Glomerular visceral epithelial cell (primary cell): Measurements from ENCODE around the gene NUDT4.
A peak's percentile ranks its signal among the peaks of the same experiment; 100 is the strongest.

Experiments
- DNase-seq: peaks from one replicate; pipeline ENCODE4 v3.0.0-alpha.2; 2016; ENCODE audit errors: extremely low spot score

Gene NUDT4

DNA sequence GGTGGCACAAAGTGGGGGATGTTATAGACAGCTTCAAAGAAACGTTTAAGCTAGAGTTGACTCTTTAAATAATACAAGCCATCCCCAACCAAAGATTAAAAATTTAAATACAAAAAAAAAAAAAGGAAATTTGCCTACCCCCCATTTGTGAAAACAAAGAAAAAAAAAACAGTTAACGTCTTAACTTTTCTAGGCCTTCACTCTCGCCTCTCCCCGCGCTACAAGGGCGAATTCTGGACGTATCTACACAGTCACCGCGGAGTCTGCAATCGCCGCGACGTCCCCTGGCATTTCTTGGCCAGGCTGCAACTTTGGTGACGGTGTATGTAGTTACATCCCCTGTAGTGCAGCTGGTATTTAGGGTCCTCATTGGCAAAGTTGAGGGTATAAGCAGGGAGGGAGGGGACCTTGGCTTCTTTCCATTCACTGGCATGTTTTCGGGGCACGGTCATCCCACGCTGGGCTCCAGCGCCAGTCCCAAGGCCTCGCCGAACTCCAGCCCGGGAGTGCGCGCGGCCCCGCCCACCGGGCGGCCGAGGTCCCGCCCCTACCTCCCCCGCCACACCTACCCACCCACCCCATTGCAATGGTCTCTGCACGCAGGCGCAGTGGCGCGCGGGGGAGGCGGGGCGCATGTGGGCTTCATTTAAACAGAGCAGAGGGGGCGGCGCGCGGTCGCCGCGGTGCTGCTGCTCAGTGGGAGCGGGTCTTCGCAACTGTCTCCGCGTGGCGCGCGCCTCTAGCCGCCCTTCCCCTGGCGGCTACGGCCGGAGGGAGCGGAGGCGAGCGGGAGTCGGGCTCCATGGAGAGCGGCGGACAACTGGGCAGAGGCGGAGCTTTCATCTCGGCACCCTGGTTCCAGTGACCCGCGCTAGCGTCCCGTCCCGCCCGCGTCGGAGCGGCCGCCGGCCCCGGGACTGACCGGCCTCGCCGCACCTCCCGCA lies at the start of gene NUDT4:
Gene NUDT4, plus strand, starts transcription at position 674 of the 944 bp plus-strand sequence. CDS start 398 bp downstream, outside the sequence.
- DNase-seq = peak; percentile 96

DNA sequence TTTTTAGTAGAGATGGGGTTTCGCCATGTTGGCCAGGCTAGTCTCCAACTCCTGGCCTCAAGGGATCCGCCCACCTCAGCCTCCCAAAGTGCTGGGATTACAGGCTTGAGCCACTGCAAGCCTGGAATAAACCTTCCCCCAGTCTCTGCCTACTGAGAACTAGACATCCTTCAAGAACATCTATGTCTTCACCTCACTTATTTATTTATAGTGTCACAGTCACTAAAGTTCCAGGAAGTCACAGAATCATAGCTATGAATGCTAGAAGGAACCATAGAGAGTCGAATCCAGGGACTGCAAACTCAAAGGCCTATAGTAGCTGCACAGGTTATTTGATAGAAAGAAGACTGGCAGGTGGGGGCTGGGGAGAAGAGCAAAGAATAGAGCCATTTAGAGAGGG lies 44.7 kb upstream of the NUDT4 start:
- no peak for DNase-seq

DNA sequence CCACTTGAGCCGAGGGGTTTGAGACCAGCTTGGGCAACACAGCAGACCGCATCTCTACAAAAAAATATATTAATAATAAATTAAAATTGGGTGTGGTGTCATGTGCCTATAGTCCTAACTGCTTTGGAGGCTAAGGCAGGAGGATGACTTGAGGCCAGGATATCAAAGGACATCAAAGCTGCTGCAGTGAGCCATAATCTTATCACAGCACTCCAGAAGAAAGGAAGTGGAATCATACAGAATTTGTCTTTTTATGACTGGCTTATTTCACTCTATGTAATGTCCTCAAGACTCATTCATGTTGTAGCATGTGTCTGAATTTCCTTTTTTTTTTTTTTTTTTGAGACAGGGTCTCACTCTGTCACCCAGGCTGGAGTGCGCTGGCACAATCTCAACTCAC lies 43.9 kb upstream of the NUDT4 start:
- no peak for DNase-seq

DNA sequence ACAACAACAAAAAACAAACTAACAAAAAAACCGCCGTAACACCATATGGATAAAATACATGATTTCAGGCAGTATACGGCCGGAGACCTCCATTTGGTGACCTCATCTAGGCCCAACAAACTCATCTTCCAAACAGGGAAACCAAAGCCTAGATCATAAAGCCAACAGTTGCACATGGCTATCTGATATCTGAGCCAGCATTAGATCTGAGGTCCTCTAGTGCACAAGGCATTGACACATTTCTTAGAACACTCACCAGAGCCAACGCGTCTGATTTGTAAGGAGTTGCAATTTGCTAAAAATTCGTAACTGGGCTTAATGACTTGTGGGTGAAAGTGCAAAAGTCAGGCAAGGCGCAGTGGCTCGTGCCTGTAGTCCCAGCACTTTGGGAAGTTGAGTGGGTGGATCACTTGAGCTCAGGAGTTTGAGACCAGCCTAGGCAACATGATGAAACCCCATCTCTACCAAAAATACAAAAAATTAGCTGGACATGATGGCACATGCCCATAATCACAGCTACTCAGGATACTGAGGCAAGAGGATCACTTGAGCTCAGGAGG lies 42.0 kb upstream of the NUDT4 start:
- DNase-seq = no peak

DNA sequence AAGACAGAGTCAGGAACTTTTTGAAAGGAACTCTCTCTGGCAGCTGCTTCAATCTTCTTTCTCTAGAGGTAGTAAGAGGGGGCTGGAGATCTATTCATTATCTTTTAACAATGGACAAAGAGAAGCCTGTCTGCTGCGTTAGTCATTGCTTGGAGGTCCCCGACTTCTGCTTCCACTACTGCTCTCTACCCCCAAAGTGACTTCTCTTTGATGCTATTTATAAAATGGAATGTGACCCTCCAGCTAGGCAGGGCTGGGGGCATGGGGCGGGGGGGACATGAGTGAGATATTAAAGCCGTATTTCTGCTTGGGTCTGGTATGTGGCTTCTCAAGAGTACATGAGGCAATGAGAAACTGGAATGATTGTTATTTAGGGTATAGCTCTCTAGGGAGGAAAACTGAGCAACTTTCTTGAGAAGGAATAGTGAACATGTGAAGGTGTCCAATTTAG lies 41.4 kb upstream of the NUDT4 start:
- DNase-seq = no peak

DNA sequence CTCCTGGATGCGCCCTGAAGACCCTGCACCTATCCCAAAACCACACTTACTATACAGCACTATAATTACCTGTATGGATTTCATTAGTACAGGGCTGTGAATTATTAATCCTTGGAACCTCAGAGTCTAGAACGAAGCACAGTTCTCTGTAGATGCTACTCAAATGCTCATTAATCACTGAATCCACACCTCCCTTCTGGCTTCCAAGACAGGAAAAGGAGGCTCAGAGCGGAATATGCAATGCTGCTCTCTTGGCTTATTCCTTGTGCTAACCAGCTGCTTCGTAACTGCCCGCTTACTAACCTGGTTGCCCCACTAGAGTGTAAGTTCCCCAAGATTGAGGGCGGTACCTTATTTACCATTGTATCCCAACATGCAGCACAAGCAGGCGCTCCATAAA lies 39.1 kb upstream of the NUDT4 start:
- DNase-seq = no peak

DNA sequence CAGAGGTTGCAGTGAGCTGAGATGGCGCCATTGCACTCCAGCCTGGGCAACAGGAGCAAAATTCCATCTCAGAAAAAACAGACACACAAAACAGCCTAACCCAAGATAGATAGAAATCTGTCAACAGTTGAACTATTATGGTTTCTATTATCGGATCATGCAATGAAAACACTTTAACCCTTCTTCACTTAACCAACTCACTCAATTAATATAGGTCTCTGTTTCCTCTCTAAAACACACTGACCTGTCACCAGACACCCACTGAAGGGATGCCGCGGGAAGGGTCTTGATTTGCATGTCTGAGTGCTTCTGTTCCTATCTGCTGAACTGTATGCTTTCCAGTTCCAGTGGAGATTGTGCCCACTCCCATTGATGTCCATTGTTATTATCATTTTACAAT lies 38.0 kb upstream of the NUDT4 start:
- no peak for DNase-seq

DNA sequence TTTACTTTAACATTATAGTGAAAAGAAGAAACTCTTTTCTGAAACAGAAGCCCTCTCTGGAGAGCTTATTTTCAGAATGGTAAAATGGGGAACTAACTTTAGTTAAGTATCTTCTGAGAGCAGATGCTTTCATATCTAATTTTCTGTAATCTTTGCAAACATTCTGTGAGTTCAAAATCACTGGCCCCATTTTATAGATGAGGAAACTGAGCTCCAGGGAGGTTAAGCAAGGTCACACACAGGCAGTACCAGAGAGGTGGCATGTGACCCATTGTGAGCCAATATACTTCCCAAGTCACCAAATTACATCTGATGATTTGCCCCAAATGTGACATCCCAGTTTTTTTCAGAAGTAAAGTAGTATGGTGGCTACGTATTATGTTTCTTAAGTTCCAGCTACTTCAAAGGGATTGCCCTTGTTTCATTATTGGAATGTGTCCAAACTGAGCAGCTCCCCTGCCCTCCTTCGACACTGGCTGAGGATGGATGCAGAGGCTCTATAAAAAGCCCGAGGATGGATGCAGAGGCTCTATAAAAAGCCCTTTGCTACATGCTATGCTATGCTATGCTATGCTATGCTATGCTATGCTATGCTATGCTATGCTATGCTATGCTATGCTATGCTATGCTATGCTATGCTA lies 36.2 kb upstream of the NUDT4 start:
- no peak for DNase-seq

DNA sequence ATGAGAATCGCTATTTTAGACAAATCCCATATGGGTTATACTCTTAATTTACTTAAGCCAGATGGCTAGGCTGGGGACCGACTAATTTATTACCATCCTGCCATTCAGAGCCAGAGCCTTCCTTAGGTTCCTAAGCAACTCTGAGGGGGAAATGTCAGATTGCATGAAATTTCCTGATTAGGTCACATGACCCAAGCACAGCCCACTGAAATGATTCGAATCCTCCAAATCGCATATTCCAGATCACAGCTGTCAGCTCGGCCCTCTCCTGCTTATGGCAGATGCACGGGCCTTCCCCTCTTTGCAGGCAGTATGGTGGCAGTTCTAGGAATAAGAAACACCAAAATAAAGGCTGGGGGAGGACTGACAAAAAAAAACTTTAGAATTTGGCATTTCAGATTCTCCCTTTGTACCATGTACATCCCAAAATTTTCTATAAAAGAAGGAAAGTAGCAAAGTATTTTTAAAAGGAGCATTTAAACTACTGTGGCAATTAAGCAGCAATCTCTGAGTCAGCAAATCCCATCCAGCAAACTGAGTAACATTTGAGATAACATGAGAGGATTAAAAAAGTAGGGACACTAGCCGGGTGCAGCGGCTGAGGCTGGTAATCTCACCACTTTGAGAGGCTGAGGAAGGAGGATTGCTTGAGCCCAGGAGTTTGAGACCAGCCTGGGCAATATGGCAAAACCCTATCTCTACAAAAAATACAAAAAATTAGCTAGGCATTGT lies 30.5 kb upstream of the NUDT4 start:
- DNase-seq = no peak

DNA sequence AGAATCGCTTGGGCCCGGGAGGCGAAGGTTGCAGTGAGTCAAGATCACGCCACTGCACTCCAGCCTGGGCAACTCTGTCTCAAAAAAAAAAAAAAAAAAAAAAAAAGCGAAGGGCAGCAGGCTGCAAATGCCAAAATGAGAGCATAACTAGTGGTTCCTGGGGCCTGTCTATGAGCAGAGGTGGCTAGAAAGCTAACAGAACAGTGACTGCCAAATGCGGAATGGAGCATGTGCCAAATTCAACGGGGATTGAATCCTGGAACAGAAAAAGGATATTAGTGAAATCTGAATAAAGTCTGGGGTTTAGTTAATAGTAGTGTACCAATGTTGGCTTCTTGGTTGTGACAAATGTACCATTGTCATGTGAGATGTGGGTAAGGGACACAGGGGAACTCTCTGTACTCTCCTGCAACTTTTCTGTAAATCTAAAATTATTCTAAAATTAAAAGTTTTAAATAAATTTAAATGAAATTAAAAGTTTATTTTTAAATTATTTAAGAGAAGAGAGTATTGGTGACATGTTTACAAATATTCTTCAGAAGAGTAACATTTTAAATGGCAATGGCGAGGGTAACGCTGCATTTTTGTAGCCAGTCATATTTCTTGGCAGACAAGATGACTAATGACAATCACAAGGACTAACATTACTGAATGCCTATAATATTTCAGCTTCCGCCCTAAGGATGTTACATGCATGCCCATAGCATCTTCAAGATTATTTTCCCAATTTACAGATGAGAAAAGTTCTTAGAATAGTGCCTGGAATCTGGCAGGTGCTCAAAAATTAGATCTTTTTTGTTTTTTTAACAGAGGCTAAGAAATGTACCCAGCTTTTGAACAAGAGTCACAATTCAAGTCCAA lies 28.9 kb upstream of the NUDT4 start:
- DNase-seq = no peak

DNA sequence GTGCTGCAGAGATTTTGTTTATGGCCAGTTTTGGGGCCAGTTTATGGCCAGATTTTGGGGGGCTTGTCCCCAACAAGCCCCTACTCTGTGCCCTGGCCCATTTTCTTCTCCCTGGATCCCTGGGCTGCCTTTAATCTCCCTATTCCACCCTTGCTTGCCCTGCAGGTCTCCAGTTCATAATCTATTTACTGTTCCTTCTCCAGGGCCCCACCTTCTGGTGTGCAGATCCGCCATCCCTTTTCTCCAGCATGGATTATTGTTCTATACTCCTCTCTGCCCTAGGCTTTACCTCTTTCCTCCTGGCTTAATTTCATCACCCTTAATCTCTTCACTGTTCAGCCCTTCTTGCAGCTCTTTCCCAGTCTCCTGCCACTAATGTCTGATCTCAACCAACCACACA lies 26.0 kb upstream of the NUDT4 start:
- DNase-seq = no peak

DNA sequence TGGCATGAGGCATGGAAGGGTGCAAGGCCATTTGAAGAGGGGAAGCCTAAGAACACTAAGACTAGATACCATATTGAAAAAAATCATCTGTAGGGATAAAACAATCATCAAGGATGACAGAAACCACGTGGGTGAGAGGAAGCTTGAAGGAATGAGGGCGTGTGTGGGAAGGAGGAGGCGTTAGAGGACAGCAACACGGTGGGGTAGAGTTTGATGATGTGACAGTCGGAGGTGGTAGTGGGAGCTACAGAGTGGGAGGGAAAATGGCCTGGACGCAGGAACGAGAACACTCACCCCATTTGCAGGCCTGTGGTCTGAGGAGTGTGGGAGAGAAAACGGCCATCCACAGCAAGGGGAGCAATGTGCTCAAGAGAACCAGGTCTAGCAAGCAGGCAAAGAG lies 25.4 kb upstream of the NUDT4 start:
- no peak for DNase-seq

DNA sequence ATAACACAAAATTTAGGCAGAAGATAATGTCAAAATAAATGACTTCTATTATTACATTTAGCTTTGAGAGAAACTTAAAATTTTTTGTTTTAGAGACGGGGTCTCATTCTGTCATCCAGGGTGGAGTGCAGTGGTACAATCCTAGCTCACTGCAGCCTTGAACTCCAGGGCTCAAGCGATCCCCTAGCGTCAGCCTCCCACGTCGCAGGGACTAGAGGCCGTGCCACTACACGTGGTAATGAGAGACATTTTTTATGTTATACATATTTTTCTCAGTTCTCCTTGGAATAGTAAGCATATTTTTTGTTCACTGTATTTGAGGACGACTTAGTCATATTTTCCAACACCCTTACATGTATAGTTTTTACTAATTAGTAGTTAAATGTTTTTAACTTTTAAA lies 21.5 kb upstream of the NUDT4 start:
- DNase-seq = no peak

DNA sequence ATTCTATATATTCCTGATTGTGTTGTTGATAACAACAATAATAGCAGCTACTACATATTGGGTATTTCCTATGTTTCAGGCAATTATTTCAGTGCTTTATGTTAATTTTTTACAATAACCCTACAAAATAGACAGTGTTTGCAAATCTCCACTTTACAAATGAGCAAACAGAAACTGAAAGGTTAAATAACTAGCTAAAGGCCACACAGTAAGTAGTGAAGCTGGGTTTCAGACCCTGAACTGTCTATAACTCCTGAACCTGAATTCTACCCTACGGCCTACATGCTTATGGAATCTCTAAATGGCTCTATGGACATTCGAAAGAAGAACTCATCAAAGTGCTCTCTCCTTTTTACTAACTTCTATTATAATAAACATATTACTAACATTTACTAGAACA lies 19.7 kb upstream of the NUDT4 start:
- no peak for DNase-seq

DNA sequence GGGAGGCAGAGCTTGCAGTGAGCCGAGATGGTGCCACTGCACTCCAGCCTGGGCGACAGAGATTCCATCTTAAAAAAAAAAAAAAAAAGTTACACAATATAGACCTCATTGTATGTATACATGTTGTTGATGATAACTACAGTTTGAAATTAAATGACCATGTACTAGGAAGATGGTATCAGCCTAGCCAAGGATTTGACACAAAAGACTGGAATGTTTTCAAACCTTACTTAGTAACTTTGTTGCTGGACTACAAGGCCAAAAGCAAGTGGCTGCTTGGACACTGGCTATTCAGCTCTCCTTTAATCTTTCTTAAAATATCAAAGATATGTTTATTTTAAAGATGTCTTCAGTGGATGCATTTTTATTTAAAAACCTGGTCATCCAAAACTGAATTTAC lies 18.9 kb upstream of the NUDT4 start:
- DNase-seq = no peak

DNA sequence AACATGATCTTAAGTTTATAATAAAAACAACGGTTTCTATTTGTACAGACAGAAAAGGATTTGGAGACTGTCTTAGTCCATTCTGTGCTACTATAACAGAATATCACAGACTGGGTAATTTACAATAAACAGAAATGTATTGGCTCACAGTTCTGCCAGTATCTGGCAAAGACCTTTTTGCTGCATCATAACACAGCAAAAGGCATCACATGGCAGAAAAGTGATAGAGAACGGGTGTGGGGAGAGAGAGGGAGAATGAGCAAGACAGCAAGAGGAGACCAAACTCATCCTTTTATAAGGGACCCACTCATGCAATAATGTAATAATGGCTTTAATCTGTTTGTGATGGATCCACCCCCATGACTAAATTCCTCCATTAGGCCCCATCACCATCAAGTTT lies 17.0 kb upstream of the NUDT4 start:
- DNase-seq = no peak

DNA sequence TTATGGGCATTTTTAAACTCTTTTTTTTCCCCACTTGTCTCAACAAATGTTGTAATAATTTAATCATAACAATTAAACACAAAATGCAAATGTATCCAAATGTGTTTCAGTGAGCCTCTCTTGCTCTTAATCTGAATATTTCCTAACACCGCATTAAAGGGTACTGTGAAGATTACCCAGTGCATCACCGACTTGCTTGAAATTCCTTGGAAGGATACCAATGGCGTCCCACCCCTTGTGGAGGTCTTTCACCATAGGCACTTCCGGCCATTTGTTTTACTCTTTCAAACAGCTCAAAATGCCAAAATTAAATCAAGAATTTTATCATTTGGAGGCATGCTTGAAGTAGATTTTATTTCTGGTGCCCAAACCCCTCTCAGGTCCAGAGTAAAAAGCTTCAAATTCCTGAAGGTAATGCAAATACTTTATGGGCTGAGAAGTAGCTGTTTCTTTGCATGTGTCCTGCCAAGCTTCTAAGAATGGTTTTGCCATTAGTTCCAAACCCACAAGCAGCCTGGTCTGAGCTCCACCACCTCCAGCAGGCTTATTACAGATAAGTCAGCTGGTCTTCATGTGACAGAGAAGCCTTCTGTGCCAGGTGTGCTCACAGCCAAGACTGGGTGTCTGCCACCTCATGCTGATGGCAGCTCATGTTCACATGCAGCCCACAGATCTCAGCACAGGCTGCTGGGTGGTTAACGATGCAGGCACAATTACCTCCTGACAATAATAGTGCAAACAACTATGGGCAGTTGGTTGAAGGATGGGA lies 16.4 kb upstream of the NUDT4 start:
- DNase-seq = peak; percentile 66

DNA sequence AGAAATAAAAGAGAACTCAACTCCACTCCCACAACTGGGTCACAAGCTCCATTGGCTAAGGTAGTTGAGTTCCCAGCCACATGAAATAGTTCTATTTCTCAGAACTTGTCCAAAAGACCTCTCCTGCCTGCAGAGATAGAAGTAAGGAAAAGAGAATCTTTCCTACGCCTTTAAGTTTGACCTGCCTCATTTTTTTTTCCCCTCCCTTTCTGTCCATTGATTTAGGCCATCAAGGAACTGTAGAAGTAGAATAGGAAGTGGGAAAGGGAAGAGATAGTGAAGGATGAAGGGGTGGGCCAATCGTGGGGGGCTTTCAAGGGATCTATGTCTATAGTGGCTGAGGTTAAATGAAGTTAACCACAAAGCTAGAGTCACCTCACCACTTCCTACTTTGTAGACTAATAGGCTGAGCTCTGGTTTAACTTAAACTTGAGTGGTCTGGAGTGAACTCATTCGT lies 13.9 kb upstream of the NUDT4 start:
- DNase-seq = no peak

DNA sequence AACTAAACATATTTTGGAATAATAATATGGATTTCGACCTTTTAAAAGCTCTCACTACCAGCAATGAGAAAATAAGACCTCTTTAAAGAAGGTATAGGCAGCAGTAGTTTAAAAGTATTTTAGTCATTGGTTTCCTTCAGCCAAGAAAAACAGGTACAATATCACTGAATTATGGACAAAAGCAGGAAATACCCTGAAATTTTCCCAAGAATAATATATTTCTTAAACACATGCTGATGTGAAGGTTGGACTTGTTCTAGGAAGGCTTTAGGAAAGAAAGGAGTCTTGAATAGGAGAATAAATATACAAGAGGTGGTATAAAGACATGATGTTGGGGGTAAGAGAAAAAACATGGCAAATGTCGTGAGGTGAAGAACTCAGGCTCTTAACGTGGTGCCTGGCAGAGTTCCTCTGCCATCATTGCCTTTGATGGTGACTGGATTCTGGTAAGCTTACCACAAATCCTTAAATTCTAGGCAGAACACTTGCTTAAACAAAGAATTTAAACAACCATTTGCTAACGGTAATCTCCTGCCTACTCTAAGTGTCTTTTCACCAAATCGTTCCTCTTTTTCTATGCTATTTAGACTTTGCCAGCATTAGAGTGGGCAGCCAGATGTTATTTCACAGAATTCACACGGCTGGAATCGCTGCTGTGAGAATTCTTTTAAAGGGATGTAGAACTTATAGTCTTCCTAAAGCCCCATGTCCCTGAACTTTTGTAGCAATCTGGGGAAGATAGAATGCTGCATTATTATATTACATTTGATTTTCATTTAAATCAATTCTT lies 11.9 kb upstream of the NUDT4 start:
- no peak for DNase-seq

DNA sequence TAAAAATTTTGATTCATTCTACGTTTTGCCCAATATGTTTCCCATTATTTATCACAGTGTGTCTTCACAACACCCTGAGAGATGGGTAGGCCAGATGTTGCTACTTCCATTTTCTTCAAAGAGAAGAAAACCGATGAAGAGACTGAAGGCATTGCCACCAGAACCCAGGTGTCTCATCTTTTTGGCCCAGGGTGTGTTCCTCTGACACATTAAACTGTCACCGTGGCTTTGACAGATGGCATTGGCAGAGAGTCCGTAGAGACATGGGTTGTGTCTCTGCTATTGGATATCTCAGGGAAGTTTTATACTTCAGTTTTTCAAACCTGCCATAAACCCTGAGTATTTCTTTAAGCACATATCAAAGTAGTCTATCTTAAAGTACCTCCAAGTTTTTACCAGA lies 11.3 kb upstream of the NUDT4 start:
- DNase-seq = no peak
